HG03095 (cell line): ENCODE measurements around the gene OMP.

Source experiments
- ATAC-seq: cut with Tn5 transposase; IDR thresholded peaks from one replicate; pipeline ENCODE4 v1.9.1; 2021; ENCODE audit warnings: moderate library complexity; ENCODE audit not compliant: unreplicated experiment

The OMP gene

DNA sequence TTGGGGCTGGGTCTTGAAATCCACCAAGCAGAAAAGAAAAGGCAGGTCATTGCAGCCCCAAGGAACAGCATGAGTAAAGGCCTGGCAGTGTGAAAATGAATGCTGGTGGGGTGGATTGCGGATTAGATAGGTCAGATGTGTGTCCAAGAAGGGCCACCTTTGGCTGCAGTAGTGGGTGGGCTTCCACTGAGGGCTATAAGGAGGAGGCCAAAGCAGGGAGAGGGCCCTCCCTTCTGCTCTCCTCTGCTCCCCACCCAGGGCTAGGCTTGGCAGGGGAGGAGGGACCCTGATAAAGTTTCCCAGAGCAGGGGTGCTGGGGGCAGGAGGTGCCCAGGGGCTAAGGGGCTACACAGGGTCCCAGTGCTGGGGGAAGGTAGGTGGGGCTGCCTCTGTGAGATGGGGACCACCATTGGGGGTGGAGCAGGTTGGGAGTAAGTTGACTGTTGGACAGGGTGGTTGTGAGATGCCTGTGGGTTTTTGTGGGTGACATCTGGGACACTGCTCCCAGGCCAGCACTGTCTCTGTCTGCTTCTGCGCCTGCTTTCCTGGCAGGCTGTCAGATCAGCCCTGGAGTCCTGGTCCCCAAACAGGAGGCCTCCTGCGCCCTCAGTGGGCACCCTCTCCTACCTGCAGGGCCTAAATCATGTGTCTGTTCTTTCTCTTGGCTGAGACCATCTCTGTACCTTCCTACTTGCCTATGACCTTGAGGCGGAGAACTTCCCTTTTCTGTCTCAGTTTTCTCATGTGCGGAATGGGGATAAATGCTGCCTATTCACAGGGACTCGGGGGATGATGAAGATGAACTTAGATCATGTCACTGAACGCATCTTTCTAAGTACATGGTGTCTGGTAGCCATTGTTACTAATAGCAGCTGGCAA, 33.9 kb upstream of the OMP start:
- no peak for ATAC-seq

DNA sequence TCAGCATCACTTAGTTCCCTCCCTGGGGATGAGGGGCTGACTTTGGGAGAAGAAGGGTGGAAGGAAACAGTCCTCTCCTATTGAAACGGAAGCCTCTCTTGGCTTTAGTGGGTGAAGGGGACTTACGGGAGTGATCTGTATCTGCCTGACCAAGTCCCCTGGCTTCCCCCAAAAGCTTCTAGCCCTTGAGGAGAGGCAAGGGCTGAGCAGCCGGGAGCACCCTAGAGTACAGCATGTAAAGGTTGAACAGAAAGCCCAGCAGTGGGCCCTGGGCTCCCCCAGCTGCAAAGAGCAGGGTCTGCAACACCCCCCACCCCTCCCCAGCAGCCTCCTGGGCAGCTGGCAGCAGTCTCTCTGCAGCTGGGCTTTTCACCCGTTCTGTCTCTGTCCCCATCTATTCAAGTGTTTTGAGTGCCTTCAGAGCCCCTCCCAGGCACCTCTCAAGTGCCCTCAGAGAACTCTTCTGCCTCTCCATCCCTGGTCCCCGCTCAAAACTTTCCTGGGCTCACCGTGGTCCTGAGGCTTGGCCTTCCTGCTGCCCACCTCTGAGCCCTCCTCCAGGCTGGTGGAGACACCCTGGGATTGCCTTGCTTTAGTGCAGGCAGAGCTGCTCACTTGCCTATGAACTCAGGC, 33.2 kb upstream of the OMP start:
- ATAC-seq: no peak

- no peak for ATAC-seq
Observed at GRCh38 chr11:77069969-77070582, 32.6 kb upstream of the OMP start.

GRCh38 chr11:77071077-77071476, 31.6 kb upstream of the OMP start:
- ATAC-seq: no peak

GRCh38 chr11:77071671-77072605, 30.7 kb upstream of the OMP start:
- no peak for ATAC-seq

DNA sequence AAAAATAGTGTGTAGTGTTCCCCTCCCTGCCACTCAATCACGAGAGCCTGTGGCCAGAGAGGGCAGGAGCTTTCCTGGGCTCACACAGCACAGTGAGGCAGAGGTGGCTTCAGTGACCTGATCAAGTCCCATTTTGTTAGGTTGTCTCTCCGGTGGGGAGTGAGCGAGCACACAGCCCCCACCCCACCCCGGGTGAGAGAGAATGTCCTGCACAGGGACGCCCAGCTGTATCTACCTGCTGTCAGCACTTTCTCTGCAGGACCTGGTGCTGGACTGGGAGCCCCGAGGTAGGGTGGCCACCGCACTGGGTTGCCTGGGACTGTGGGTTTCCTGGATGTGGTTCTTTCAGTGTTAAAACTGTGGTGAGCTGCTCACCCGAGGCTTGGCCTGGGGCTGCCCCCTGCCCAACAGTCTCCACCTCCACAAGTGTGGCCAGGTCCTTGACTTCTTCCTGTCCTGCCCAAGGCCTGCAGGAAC, 29.8 kb upstream of the OMP start:
- no peak for ATAC-seq

GRCh38 chr11:77073328-77074001, 29.2 kb upstream of the OMP start:
- no peak for ATAC-seq

DNA sequence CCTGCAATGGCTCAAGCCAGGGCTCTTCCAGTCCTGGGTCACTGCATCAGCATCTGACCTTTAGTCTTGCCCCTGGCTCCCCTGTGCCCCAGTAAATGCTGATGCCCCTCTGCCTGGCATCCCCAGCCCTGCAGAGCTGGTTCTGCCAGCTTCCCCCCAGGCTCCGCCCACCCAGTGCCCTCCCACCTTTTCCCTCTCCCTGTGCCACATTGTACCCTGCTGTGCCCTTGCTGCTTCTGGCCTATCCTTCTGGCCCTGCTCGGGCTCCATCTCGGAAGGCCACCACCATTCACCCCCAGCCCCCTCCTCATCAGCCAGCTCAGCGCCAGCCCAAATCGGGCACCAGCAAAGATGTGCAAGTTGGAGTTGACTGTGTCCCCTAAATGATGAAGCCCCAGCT, 28.4 kb upstream of the OMP start:
- no peak for ATAC-seq

DNA sequence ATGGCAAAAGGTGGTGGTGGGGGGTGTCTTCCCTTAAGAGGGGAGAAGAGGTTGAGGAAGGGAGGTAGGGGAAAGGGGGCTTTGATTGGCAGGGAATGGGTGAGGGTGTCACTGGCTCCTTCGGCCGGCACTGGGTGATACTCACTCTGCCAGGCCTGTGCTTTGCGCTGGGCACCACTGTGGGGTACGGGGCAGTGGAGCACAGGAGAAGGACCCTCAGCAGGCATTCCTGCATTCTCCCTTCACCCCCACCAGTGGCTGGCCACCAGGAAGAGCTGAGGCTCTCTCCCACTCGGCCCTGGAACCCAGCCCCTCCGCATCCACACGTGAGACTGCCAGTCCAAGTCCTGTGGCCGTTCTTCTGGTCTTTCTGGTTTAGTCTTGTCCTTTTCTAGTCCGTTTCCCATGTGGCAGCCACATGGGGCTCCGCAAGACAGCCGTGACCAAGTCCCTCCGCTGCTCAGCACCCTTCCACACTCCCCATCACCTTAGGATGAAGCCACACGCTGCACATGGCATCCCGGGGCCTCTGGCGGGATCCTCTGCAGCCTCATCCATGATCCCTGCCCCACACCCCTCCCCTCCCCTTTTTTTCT, 27.9 kb upstream of the OMP start:
- ATAC-seq: no peak

DNA sequence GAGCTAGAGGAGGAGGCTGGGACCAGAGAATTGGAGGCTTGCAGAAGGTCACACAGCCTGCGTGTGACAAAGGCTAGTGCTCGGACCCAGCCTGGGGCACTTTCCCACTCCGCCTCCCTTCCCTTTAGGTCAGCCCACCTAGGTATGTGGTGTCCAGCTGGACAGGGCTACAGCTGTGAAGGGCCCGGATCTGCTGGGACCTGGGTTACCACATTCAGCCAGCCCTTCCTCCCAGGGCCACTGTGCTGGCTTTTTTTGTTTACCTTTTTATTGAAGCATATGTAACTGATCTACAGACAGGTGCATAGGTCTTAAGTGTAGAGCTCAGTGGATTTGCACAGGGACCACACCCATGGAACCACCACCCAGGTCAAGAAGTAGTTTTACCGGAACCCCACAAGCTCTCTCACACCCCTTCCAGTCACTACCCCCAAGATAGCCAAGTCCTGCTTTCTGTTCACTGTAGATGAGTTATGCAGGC, 27.2 kb upstream of the OMP start:
- ATAC-seq: no peak

- no peak for ATAC-seq
Observed at GRCh38 chr11:77079666-77080065, 23.0 kb upstream of the OMP start.

DNA sequence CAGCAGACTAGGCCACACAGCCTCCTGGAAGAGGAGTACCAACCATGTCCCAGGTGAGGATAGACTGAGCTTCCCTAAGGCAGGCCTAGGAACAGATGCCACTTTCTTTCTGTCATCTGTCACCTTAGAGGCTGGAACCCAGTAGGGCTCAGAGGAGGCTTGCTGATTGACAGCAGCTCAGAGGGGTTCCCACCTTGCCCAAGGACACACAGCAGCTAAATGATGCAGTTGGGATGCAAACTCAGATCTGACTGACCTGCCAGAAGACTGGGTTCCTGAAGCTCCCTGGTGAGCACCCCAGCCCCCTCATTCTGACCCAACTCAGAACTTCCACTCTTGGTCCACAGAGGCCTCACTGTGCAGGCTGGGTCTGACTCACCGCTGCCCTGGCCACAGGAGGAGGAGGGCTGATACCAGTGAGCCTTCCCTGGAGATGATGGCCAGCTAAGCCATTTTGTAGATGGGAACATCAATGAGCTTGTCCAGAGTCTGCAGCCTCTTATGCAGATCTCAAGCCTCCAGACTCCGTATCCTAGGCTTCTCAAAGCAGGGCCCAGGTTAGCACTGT, 21.9 kb upstream of the OMP start:
- no peak for ATAC-seq

GRCh38 chr11:77081381-77081851, 21.2 kb upstream of the OMP start:
- ATAC-seq: no peak

GRCh38 chr11:77081976-77082836, 20.4 kb upstream of the OMP start:
- ATAC-seq: no peak

- no peak for ATAC-seq
Observed at GRCh38 chr11:77082838-77083565, 19.6 kb upstream of the OMP start.

DNA sequence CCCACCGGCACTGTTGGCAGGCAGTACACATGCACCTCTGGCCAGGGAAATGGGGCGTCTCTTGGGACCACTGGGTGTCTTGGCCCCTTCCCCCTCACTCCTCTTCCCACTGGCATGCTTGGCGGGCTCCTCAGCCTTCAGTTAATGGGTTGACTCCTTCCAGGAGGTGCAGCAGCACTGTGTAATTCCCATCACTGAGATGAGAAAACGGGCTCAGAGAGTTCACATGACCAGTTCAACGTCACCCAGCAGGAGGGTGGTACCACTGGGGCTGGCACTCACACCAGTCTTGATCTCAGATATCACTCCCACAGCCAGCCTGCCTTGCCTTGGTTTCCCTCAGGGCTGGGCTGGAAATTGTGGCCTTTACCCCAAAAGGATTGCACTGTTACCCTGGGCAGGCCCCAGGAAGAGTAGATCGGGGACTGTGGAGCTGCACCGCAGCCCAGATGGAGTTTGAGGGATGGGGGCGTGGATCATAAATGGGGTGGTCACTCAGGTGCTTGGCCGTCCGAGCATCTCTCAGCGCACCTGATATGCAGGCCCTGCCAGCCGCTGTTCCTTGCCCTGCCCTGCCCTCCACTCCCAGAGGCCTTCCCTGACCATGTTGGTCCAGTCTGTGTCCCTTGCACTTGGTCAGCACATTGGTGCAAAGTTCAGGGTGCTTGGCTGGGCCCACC, 18.9 kb upstream of the OMP start:
- ATAC-seq: no peak

DNA sequence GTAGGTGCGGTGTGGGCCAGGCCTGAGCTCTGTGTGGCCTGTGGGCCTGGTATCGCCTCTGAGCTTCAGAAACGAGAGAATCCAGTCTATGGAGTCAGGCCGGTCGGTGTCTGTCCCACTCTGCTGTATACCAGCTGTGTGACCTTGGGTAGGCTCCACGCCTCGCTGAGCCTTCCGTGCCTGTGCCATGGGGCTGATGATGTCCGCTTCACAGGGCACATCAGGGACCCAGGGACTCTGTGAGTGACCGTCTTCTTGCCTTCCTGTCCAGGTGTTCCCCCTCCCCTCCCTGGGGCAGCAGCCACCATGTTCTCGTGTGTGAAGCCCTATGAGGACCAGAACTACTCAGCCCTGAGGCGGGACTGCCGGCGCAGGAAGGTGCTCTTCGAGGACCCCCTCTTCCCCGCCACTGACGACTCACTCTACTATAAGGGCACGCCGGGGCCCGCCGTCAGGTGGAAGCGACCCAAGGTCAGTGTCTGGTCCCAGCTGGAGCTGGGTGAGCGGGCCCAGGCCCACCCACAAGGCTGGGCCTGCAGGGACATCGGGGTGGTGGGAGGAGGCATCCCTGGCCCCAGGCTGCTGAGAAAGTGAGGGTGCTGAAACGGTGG, 18.0 kb upstream of the OMP start:
- ATAC-seq: no peak
